NT2/D1 (cell line): ENCODE results near the gene TUBA1A.

Source experiments
- SUZ12 ChIP-seq: IDR thresholded peaks from 2 replicates; pipeline ENCODE4 v1.6.1; 2011; ENCODE audit not compliant: insufficient read length, insufficient read depth; ENCODE audit errors: extremely low read depth
- ZNF274 ChIP-seq: IDR thresholded peaks from 2 replicates; pipeline ENCODE4 v1.6.1; 2011; ENCODE audit warnings: mild to moderate bottlenecking, low read depth, low read length

DNA sequence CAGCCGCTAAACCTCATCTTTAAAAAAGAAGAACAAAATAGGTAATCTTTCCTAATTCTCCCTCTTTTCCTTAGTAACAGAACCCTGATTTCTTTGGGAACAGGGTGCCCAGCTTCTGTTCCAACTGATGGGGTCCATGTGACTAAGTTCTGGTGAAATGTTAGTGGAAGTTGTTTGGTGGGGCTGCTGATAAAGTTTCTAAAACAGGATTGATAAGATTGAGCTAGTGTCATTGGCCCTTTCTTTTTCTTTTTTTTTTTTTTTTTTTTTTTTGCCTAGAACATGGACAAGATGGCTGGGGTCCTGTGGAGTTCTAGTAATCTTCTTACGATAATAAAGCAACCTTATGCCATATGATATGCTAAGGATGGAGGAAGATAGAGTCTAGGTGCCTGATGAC, 41.5 kb downstream of the TUBA1A start:
- TF ChIP-seq SUZ12 (no peak), ZNF274 (no peak)
